Measurements from ENCODE around the gene MACO1.
"Not testable (repeated sequence)": the region's sequence is repeated elsewhere in the genome, so short reads cannot be mapped to it uniquely, and the experiment has no call there.

MACO1 gene

GRCh38 chr1:25460020-25460419, 29.3 kb downstream of the MACO1 start:
- no peak for DNase-seq

- DNase-seq, result not testable (repeated sequence)
Measured at GRCh38 chr1:25460816-25461215, 30.1 kb downstream of the MACO1 start.

- DNase-seq, result no peak
Measured at GRCh38 chr1:25461849-25462248, 31.2 kb downstream of the MACO1 start.

GRCh38 chr1:25462732-25463131, 32.0 kb downstream of the MACO1 start:
- DNase-seq, result no peak

GRCh38 chr1:25467193-25467592, 36.5 kb downstream of the MACO1 start:
- DNase-seq, result no peak

GRCh38 chr1:25467616-25468015, 36.9 kb downstream of the MACO1 start:
- DNase-seq, result no peak

- DNase-seq, result no peak
Measured at GRCh38 chr1:25468033-25468432, 37.3 kb downstream of the MACO1 start.

- DNase-seq, result no peak
Measured at GRCh38 chr1:25469177-25469576, 38.5 kb downstream of the MACO1 start.

- no peak for DNase-seq
Measured at GRCh38 chr1:25472471-25472870, 41.8 kb downstream of the MACO1 start.

- DNase-seq, result no peak
Measured at GRCh38 chr1:25473653-25474225, 43.0 kb downstream of the MACO1 start.

- no peak for DNase-seq
Measured at GRCh38 chr1:25474439-25475047, 43.8 kb downstream of the MACO1 start.

- DNase-seq, result peak; percentile 78
Measured at GRCh38 chr1:25476186-25477097, 45.7 kb downstream of the MACO1 start.

- DNase-seq, result no peak
Measured at GRCh38 chr1:25477448-25478034, 46.8 kb downstream of the MACO1 start.

- no peak for DNase-seq
Measured at GRCh38 chr1:25478633-25479032, 47.9 kb downstream of the MACO1 start.

- DNase-seq, result no peak
Measured at GRCh38 chr1:25481625-25482024, 50.9 kb downstream of the MACO1 start.

GRCh38 chr1:25482211-25482610, 51.5 kb downstream of the MACO1 start:
- DNase-seq, result no peak

- DNase-seq, result no peak
Measured at GRCh38 chr1:25484096-25484495, 53.4 kb downstream of the MACO1 start.

GRCh38 chr1:25484533-25484932, 53.8 kb downstream of the MACO1 start:
- no peak for DNase-seq

- DNase-seq, result no peak
Measured at GRCh38 chr1:25485536-25486411, 55.1 kb downstream of the MACO1 start.

- no peak for DNase-seq
Measured at GRCh38 chr1:25486602-25487001, 55.9 kb downstream of the MACO1 start.

GRCh38 chr1:25487628-25488027, 56.9 kb downstream of the MACO1 start:
- no peak for DNase-seq

- no peak for DNase-seq
Measured at GRCh38 chr1:25492323-25492722, 61.6 kb downstream of the MACO1 start.

GRCh38 chr1:25494952-25495351, 64.3 kb downstream of the MACO1 start:
- DNase-seq, result no peak

Data from NCI-H2171 (cell line).